AG10803 (cell line): ENCODE results near the gene CDH23.

Experiments used
- DNase-seq: peaks from one replicate; pipeline ENCODE4 v3.0.0; 2010; ENCODE audit warnings: low read depth
- H3K4me3 ChIP-seq: 2 replicates; pipeline ENCODE4 v1.5.1; 2011; ENCODE audit warnings: mild to moderate bottlenecking, low read length, control low read depth
- CTCF ChIP-seq: conservative IDR thresholded peaks from 2 replicates; pipeline ENCODE4 v1.5.1; 2011; ENCODE audit warnings: mild to moderate bottlenecking, low read length, control low read depth, inconsistent platforms

The CDH23 gene

DNA sequence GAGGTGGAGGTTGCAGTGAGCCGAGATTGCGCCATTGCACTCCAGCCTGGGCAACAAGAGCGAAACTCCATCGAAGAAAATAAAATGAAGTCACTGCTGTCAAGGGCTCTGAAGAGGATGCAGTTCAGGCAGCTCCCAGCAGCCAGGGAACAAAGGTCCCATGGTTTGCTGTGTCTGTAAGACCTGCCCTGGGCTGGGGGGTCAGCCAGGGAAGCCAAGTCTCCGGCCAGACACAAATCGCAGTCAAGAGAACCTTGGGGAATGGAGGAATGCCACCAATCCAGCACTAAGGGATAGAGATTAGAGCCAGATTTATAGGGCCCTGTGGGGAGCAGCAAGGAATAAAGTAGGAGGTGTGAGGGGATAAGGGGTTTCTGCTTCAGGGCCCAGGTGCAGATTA, 405.5 kb downstream of the CDH23 start:
- no peak for TF ChIP-seq CTCF
- no peak overlapping the region for H3K4me3 ChIP-seq
- DNase-seq, result no peak

DNA sequence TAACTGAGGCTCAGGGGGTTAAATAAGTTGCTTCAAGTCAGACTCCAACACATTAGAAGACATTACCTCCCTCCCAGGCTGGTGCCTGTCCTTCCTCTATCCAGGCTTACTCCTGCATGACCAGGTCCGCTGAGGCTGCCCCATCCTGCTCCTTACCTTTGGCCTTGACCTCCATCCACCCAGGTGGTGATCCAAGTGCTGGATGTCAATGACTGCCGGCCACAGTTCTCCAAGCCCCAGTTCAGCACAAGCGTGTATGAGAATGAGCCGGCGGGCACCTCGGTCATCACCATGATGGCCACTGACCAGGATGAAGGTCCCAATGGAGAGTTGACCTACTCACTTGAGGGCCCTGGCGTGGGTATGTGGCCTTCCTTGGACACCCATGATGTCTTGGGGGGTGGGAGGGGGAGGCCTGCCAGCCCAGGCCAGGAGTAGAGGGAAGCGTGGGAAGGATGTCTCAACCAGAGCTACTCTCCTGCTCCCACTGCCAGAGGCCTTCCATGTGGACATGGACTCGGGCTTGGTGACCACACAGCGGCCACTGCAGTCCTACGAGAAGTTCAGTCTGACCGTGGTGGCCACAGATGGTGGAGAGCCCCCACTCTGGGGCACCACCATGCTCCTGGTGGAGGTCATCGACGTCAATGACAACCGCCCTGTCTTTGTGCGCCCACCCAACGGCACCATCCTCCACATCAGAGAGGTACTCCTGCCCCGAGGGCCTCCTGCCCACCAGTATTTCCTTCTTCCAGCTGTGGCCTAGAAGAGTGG, 406.2 kb downstream of the CDH23 start:
- no peak overlapping the region for H3K4me3 ChIP-seq
- no peak for DNase-seq
- no peak for TF ChIP-seq CTCF

- no peak for TF ChIP-seq CTCF
- H3K4me3 ChIP-seq, result no peak overlapping the region
- DNase-seq, result no peak
Measured at GRCh38 chr10:71804077-71804476, 407.4 kb downstream of the CDH23 start.

- DNase-seq, result no peak
- no peak for TF ChIP-seq CTCF
- H3K4me3 ChIP-seq, result no peak overlapping the region
Measured at GRCh38 chr10:71805776-71806703, 409.3 kb downstream of the CDH23 start.

- H3K4me3 ChIP-seq, result no peak overlapping the region
- DNase-seq, result no peak
- no peak for TF ChIP-seq CTCF
Measured at GRCh38 chr10:71806704-71807556, 410.2 kb downstream of the CDH23 start.

DNA sequence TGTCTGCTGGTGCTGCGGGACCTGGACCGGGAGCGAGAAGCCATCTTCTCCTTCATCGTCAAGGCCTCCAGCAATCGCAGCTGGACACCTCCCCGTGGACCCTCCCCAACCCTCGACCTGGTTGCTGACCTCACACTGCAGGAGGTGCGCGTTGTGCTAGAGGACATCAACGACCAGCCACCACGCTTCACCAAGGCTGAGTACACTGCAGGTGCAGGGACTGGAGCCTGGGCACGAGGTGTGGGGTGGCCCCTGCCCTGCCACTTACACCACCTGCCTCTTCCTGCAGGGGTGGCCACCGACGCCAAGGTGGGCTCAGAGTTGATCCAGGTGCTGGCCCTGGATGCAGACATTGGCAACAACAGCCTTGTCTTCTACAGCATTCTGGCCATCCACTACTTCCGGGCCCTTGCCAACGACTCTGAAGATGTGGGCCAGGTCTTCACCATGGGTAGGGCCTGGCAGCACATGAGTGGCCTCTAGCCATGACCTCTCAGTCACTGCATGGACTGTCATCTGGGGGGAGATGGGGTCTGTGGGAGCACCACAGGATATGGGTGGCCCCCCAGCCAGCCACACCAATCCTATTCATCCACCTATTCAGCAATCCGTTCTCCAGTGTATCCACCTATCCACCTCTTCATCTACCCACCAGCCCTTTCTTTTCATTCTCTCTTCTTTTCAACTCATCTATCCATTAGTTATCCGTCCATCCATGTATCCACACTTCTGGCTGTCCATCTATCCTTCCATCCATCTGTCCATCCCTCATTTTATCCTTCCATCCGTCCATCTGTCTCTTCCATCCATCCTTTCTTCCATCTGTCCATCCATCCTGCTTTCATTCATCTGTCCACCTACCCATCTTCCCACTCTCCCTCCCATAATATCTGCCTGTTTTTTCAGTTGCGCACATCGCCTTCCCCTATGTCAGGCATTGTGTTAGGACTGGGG, 411.1 kb downstream of the CDH23 start:
- DNase-seq, result no peak
- no peak for TF ChIP-seq CTCF
- H3K4me3 ChIP-seq, result no peak overlapping the region
